Uterus (tissue), 2 donors: ENCODE data around the gene CRYBB2.

Experiments
- CTCF ChIP-seq, 4 experiments: fragments of 200-600 bp in 2 of 4; fragments of 450-650 bp in 2 of 4; sonication (generic) in 2 of 4; IDR thresholded peaks; one replicate each; pipeline ENCODE4 v1.5.1; 2016 to 2019; ENCODE audit warnings: antibody characterized with exemption in 4 of 4, mild to moderate bottlenecking in 2 of 4, moderate library complexity in 1 of 4
- POLR2A ChIP-seq, 2 donors: fragments of 450-650 bp; IDR thresholded peaks; one replicate each; pipeline ENCODE4 v1.6.1; 2016; ENCODE audit warnings: antibody characterized with exemption in 2 of 2, mild to moderate bottlenecking in 1 of 2, moderate library complexity in 1 of 2

- TF ChIP-seq CTCF (IDR thresholded peaks at IDR 0.05) (no peak), POLR2A (IDR thresholded peaks at IDR 0.05) (no peak)
Observed at GRCh38 chr22:25237503-25237902, 18.1 kb downstream of the CRYBB2 start.
